ENCODE data around the gene SLC6A9. TPM values are rescaled to one million over a fixed set of nuclear protein-coding genes. Genes with fewer than 3 reads are reported as not detected.

Gene SLC6A9
- total RNA-seq, 1 donor from 2014 or later = 19.2 TPM

GRCh38 chr1:43973981-43974442 is 57.2 kb downstream of the SLC6A9 start:
- Histone ChIP-seq H3K4me1 (peaks cover 43% of the 10 kb centered on the region), H3K27me3 (no peaks in the 10 kb centered on the region), H3K36me3 (peaks cover 36% of the 10 kb centered on the region), H3K27ac (peak overlapping the region; percentile 95), H3K9me3 (no peaks in the 10 kb centered on the region), H3K4me3 (peak overlapping the region; percentile 94)
- ATAC-seq = no peak
- no peak for DNase-seq
- no peak for TF ChIP-seq CTCF (IDR thresholded peaks at IDR 0.05)
- intact Hi-C loops (cut with DNase I) = no loop called here

GRCh38 chr1:43971336-43971980 is 59.8 kb downstream of the SLC6A9 start:
- no peak overlapping the region for H3K27ac ChIP-seq
- H3K9me3 ChIP-seq = no peaks in the 10 kb centered on the region
- no peaks in the 10 kb centered on the region for H3K27me3 ChIP-seq
- peaks cover 22% of the 10 kb centered on the region for H3K4me1 ChIP-seq
- no peak for DNase-seq
- intact Hi-C loops (cut with DNase I) = no loop called here
- no peak for TF ChIP-seq CTCF (IDR thresholded peaks at IDR 0.05)
- ATAC-seq = no peak
- H3K36me3 ChIP-seq = peaks cover 17% of the 10 kb centered on the region
- no peak overlapping the region for H3K4me3 ChIP-seq

GRCh38 chr1:43970911-43971310 is 60.4 kb downstream of the SLC6A9 start:
- no peak for TF ChIP-seq CTCF (IDR thresholded peaks at IDR 0.05)
- Histone ChIP-seq H3K27me3 (no peaks in the 10 kb centered on the region), H3K4me1 (peaks cover 17% of the 10 kb centered on the region), H3K4me3 (no peak overlapping the region), H3K27ac (no peak overlapping the region), H3K9me3 (no peaks in the 10 kb centered on the region), H3K36me3 (peaks cover 13% of the 10 kb centered on the region)
- ATAC-seq (no peak), DNase-seq (no peak)
- intact Hi-C loops (cut with DNase I) = no loop called here

GRCh38 chr1:43970502-43970901 is 60.8 kb downstream of the SLC6A9 start:
- Histone ChIP-seq H3K9me3 (no peaks in the 10 kb centered on the region), H3K36me3 (peaks cover 13% of the 10 kb centered on the region), H3K27me3 (no peaks in the 10 kb centered on the region), H3K4me3 (peak overlapping the region; percentile 93), H3K27ac (peak overlapping the region; percentile 17), H3K4me1 (peaks cover 13% of the 10 kb centered on the region)
- no peak for TF ChIP-seq CTCF (IDR thresholded peaks at IDR 0.05)
- DNase-seq = no peak
- intact Hi-C loops (cut with DNase I) = no loop called here
- no peak for ATAC-seq

GRCh38 chr1:43969746-43970466 is 61.4 kb downstream of the SLC6A9 start, which contains the start of gene DPH2:
Gene DPH2 (plus strand): TSS chr1:43970010. CDS start chr1:43970176, 166 bp downstream.
- H3K27me3 ChIP-seq = no peaks in the 10 kb centered on the region
- H3K36me3 ChIP-seq = peaks cover 13% of the 10 kb centered on the region
- intact Hi-C loops (cut with DNase I) = no loop called here
- peak; percentile 98 for DNase-seq
- no peak for TF ChIP-seq CTCF (IDR thresholded peaks at IDR 0.05)
- no peaks in the 10 kb centered on the region for H3K9me3 ChIP-seq
- peak within 1 kb of the TSS; percentile 93 for H3K4me3 ChIP-seq
- peaks cover 12% of the 10 kb centered on the region for H3K4me1 ChIP-seq
- ATAC-seq = peak; percentile 94
- peak within 1 kb of the TSS; percentile 17 for H3K27ac ChIP-seq

Measured in upper lobe of right lung (tissue), 1 donor.